Measurements from ENCODE around the gene COX8C.

COX8C gene

DNA sequence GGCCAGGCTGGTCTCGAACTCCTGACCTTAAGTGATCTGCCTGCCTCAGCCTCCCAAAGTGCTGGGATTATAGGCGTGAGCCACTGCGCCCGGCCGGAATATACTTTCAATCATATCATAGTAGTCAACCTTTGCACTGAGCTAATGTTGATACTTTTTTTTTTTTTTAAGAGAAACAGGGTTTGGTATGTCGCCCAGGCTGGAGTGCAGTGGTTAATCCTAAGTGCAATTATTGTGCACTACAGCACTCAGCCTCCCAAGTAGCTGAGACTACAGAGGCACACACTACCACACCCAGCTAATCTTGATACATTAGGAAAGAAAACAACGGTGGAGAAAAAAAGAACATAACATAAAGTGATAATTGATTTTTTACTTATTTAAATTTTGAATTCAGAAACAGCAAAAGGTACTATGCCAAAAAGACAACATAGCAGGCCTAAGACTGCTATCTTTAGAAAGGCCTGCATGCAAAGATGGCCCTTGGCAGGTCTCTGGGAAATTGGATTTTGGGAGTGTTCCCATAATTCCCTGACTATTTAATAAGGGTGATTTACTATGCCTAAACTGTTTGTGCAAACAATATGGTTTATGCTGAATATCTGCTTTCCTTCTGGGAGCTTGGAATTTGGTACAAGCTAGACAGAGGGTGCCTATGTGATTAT lies 29.6 kb upstream of the COX8C start:
- Mint-ChIP-seq H3K27ac (no peak overlapping the region), H3K9me3 (no peaks in the 10 kb centered on the region), H3K27me3 (no peaks in the 10 kb centered on the region), H3K4me3 (no peak overlapping the region), H3K4me1 (peaks cover 35% of the 10 kb centered on the region)
- no peak for DNase-seq
- no peak for ATAC-seq

DNA sequence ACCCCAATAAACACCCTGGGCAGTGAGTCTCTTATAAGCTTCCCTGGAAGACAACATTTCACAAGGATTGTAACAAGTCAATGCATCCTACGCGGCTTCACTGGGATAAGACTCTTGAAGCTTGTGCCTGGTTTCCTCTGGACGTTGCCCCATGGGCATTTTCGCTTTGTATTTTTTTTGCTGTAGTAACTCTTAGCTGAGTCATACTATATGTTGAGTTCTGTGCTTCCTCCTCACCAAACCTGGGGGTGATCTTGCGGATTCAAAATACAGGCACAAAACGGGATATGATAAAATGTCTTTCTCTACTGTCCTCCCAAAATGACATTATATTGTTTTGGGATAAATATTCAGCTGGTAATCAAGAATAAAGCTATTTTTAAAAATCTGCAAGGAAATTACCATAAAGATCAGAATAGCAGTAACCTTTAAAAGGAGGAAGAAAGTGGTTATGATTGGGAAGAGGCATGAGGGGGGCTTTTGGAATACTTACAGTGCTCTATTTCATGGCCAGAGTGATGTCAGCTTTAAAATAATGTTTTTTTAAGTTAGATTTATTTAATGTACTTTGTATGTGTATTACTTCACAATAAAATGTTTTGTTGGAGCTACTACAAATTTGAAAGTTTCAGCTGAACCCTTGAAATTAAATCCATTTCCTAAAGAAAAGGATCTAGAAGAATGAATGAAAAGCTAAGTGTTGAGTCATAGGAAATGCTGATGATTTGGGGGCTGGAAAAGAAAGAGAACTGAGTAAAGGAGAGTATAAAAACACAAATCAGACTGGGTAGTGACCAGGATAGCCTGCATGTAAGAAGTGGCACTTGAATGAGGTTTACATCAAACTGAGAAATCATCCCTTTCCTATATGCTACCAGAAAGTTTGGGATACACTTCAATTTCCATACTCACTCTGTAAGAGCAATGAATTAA lies 28.8 kb upstream of the COX8C start:
- Mint-ChIP-seq H3K9me3 (no peaks in the 10 kb centered on the region), H3K27me3 (no peaks in the 10 kb centered on the region), H3K27ac (no peak overlapping the region), H3K4me3 (no peak overlapping the region), H3K4me1 (peaks cover 28% of the 10 kb centered on the region)
- no peak for DNase-seq
- no peak for ATAC-seq

DNA sequence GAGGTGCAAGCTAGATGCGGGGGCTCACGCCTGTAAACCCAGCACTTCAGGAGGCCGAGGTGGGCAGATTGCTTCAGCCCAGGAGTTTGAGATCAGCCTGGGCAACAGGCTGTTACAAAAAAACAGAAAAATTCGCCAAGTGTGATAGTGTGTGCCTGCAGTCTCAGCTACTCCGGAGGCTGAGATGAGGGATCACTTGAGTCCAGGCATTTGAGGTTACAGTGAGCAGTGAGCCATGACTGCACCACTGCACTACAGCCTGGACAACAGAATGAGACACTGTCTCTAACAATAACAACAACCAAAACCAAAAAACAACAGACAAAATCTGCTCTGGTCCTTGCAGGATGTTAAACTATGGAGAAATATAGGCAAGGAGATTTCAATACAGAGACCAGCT lies 28.1 kb upstream of the COX8C start:
- Mint-ChIP-seq H3K27ac (no peak overlapping the region), H3K4me3 (no peak overlapping the region), H3K4me1 (peaks cover 28% of the 10 kb centered on the region), H3K27me3 (no peaks in the 10 kb centered on the region), H3K9me3 (no peaks in the 10 kb centered on the region)
- DNase-seq (no peak), ATAC-seq (no peak)

DNA sequence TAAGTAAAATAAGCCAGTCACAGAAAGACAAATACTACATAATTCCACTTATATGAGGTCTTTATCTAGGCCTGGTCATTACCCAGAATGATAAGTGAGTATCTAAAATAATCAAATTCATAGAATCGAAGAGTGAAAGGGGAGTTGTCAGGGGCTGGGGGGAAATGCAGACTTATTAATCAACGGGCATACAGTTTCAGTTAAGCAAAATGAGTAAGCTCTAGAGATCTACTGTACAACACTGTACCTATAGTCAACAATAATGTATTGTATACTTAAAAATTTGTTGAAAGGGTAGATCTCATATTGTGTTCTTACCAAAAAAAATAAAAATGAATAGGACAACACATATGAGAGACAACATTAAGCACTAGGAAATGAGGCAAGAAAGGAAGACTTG lies 27.5 kb upstream of the COX8C start:
- no peak for ATAC-seq
- peaks cover 30% of the 10 kb centered on the region for H3K4me1 Mint-ChIP-seq

DNA sequence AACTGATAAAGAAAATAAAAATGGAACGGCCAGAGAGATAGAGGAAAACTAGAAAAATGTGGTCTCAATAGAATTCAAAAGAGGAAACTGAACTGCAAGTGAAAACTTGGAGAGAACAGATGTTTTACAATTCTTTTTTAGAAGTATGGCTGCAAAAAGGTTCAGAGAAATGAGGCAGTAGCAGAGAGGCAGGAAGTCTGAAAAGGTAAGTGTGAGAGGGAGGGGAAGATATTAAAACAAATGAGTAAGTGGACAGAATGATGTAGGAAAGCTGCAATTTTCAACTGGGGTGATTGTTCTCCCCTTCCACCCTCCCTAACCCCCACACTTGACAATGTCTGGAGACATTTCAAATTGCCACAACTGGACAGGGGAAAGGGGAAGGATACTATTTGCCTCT lies 27.0 kb upstream of the COX8C start:
- Mint-ChIP-seq H3K27ac (no peak overlapping the region), H3K4me1 (peaks cover 35% of the 10 kb centered on the region), H3K4me3 (no peak overlapping the region), H3K27me3 (no peaks in the 10 kb centered on the region), H3K9me3 (no peaks in the 10 kb centered on the region)
- DNase-seq: no peak
- ATAC-seq: no peak

More for the DNA sequence above, 27.5 kb upstream of the COX8C start:
- Mint-ChIP-seq H3K9me3 (no peaks in the 10 kb centered on the region), H3K27ac (no peak overlapping the region), H3K27me3 (no peaks in the 10 kb centered on the region), H3K4me3 (no peak overlapping the region)
- no peak for DNase-seq

DNA sequence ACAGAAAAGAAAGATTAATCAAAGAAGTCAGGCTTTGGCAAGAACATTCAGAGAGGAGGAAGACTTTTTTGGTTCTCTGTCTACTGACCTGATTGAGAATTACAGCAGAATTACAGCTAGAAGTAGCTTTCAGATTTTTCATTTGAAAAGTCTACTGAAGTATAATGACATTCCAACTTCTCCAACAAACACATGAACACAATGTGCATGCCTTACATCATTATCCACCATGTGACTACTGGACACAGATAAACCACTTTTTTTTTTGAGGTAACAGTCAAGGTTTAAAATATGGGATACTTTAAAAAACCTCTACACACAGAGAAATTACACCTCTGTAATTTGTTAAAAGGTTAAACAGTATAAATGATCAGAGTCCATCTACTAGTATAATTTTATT lies 26.5 kb upstream of the COX8C start:
- Mint-ChIP-seq H3K27me3 (no peaks in the 10 kb centered on the region), H3K4me1 (peaks cover 39% of the 10 kb centered on the region), H3K9me3 (no peaks in the 10 kb centered on the region), H3K4me3 (no peak overlapping the region), H3K27ac (no peak overlapping the region)
- no peak for ATAC-seq
- no peak for DNase-seq

DNA sequence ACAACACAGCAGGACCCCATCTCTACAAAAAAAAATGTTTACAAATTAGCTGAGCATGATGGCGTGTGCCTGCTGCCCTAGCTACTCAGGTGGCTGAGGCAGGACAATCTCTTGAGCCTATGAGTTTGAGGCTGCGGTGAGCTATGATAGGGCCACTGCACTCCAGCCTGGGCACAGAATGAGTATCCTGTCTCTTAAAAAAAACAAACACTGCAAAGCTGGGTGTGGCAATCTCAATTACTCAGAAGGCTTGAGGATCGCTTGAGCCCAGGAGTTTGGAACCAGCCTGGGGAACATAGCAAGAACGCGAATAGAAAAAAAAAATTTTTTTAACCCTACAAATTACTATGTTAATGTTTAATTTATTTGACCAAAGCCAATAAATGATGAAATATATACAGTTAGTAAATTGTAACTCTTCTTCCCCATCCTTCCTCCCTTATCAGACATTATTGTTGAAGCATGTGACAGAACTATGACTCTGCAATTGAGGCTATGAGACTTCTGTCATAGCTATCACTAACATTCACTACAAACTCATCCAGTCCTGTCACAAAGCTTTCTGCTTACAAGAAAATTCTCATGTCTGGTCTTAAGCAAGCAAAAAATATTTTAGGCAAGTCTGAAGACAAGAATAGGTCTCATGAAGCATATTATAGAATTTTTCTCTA lies 23.9 kb upstream of the COX8C start:
- H3K27ac Mint-ChIP-seq: peak overlapping the region in 1 of 2 donors; percentile 9
- ATAC-seq (no peak), DNase-seq (no peak)
- H3K4me1 Mint-ChIP-seq: peaks cover 44% of the 10 kb centered on the region
- H3K27me3 Mint-ChIP-seq: no peaks in the 10 kb centered on the region
- H3K9me3 Mint-ChIP-seq: no peaks in the 10 kb centered on the region
- H3K4me3 Mint-ChIP-seq: no peak overlapping the region

DNA sequence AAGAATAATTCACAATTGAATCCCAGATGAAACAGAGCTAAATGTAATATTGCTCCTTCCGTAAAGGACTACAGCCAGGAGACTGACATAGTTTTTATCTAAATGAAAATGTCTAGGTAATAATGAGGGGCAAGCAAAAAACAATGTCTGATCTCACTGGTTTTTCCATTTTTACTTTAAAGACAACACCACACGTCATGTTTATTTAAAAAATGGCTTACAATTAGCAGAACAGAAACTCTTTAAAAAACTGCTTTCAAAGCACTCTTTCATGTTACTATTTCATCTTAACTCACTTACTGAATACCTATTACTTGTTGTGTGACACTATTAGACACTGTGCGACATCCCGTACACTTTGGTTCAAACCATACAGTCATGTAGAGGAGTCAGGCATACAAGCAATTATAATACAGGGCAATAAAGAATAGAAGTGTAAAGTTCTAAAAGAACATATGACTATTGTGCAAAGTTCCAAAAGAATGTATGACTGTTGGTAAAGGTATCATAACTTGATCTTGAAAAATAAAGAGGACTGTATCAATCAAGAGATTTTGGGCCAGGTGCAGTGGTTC lies 23.3 kb upstream of the COX8C start:
- no peak for ATAC-seq
- Mint-ChIP-seq H3K9me3 (no peaks in the 10 kb centered on the region), H3K4me1 (peaks cover 41% of the 10 kb centered on the region), H3K27ac (no peak overlapping the region), H3K4me3 (no peak overlapping the region), H3K27me3 (no peaks in the 10 kb centered on the region)
- DNase-seq: no peak

DNA sequence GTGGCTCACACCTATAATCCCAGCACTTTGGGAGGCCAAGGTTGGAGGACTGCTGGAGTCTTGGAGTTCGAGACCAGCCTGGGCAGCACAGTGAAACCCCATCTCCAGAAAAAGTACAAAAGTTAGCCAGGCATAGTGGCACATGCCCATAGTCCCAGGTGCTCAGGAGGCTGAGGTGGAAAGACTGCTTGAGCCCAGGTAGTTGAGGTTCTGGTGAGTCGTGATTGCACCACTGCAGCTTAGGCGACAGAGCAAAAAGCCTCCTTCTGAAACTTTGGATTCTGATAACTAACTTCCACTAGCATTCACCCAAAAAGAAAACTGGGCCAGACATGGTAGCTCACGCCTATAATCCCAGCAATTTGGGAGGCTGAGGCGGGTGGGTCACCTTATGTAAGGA lies 20.8 kb upstream of the COX8C start:
- H3K27ac Mint-ChIP-seq: no peak overlapping the region
- no peaks in the 10 kb centered on the region for H3K9me3 Mint-ChIP-seq
- H3K27me3 Mint-ChIP-seq: no peaks in the 10 kb centered on the region
- DNase-seq: no peak
- H3K4me1 Mint-ChIP-seq: peaks cover 47% of the 10 kb centered on the region
- ATAC-seq: no peak
- no peak overlapping the region for H3K4me3 Mint-ChIP-seq

DNA sequence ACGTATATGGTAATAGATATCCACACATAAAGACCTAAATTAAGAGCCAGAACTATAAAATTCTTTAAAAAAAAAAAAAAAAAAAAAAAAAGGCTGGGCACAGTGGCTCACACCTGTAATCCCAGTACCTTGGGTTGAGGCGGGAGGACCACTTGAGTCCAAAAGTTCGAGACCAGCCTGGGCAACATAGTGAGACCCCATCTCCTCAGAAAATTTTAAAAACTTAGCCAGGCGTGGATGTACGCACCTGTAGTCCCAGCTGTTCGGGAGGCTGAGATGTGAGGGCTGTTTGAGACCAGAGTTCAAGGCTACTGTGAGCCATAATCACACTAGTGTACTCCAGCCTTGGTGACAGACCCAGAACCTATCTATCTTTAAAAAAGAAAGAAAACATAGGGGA lies 18.4 kb upstream of the COX8C start:
- Mint-ChIP-seq H3K27me3 (no peaks in the 10 kb centered on the region), H3K4me1 (peaks cover 58% of the 10 kb centered on the region), H3K9me3 (no peaks in the 10 kb centered on the region), H3K27ac (no peak overlapping the region), H3K4me3 (no peak overlapping the region)
- ATAC-seq (no peak), DNase-seq (no peak)

DNA sequence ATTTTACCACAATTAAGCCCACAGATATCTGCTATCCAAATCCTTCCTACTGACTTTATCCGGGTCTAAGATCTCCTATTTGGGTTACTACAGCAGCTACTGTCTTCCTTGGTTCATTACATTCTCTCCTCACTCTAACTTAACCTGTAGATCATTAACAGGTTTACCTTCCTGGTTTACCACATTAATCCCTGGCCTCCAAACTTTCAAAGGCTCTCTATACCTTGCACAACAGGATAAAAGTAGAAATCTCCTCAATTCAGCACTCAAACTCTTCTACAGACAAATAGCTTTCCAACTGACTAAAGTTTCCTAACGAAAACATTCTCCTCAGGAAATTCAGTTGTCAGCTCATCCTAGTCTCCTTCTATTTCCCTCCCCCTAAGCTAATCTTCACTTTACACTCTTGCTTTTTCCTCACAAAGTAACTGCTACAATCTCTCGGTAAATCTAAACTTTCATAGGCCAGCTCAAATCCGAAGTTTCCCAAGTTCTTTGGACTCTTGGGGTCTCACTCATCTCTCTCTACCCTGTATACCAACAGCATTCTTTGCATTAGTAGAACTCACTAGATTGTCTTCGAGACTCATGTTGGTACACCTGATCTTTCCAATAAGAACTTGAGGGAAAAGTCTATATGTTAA lies 16.9 kb upstream of the COX8C start:
- ATAC-seq: no peak
- H3K9me3 Mint-ChIP-seq: no peaks in the 10 kb centered on the region
- H3K27ac Mint-ChIP-seq: peak overlapping the region in 1 of 2 donors; percentile 34
- no peaks in the 10 kb centered on the region for H3K27me3 Mint-ChIP-seq
- H3K4me3 Mint-ChIP-seq: peak overlapping the region in 1 of 2 donors; percentile 5
- H3K4me1 Mint-ChIP-seq: peaks cover 66% of the 10 kb centered on the region
- no peak for DNase-seq

DNA sequence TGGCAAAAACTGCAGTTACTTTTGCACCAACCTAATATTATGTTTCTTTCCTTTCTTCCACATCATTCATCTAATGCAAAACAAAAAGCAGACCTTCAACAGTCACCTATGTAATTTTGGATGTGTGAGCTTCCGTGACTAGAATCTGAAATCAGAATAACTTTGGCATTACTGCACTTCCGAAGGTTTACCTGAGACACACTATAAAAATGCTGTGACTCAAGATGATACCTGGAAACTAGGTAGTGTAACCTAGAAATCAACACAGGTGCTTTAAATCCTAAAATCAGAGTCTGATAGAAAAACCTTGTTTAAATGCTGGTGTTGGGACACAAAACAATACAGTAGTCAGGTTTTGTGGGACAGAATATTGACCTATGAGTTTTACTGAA lies 16.4 kb upstream of the COX8C start:
- H3K9me3 Mint-ChIP-seq: no peaks in the 10 kb centered on the region
- peaks cover 68% of the 10 kb centered on the region for H3K4me1 Mint-ChIP-seq
- DNase-seq: no peak
- no peak overlapping the region for H3K27ac Mint-ChIP-seq
- H3K27me3 Mint-ChIP-seq: no peaks in the 10 kb centered on the region
- ATAC-seq: no peak
- H3K4me3 Mint-ChIP-seq: peak overlapping the region; percentile 86 to 88

DNA sequence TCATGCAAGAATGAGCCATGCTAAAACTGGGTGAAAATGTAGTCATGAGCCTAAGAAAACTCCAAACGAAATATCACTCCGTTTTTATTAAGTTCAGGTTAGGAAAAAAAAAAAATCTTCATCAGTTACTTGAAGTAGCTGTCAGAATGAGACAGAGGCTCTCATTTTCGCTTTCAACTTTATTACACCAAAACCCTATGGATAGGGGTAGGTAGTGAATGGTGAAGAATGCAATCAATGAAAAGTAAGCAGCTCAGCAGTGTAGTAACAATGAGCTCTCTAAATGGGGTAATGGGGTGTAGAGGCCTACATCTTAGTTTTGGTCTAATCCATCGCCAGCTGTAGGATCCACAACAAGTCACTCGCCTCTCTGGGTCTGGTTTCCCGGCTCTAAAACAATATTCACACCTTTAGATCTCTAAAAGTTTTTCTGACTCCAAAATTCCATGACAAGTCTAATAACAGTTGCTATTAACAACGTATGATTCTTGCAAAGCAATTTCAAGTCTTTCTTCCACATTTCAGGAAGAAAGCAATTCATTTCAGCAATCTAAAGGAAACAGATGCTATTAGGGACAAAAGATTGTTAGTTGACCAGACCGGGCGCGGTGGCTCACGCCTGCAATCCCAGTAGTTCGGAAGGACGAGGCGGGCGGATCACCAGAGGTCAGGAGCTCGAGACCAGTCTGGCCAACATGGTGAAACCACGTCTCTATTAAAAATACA lies 15.8 kb upstream of the COX8C start:
- H3K27ac Mint-ChIP-seq: peak overlapping the region in 1 of 2 donors; percentile 81
- no peaks in the 10 kb centered on the region for H3K9me3 Mint-ChIP-seq
- no peak for DNase-seq
- peaks cover 69% of the 10 kb centered on the region for H3K4me1 Mint-ChIP-seq
- no peaks in the 10 kb centered on the region for H3K27me3 Mint-ChIP-seq
- no peak for ATAC-seq
- peak overlapping the region; percentile 86 to 88 for H3K4me3 Mint-ChIP-seq

DNA sequence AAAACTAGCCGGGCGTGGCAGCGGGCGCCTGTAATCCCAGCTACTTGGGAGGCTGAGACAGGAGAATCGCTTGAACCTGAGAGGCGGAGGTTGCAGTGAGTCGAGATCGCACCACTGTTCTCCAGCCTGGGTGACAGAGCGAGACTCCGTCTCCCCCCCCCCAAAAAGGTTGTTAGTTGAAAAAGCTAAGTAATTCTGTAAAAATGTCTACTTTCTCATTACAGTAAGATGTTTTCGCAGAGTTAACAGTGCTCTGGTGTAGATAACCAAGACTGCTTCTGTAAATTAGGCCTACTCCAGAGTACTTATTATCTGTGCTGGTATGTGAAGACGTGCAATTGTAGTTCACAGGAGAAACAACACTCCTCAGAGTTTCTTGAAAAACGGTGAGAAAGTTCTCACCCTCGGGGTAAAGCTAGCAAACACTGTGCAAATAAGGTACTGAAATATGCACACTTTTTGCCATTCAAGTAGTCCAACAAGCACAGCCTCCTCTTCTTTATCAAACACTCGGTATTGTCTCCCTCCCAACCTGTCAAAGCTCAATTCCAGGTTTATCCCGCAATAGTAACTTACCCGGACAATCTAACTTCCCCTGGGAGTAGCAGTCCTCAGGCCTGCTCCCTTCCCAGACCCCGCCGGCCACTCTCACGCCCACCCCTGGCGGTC lies 15.1 kb upstream of the COX8C start:
- H3K27ac Mint-ChIP-seq: peak overlapping the region; percentile 81 to 87
- peaks cover 69% of the 10 kb centered on the region for H3K4me1 Mint-ChIP-seq
- ATAC-seq (no peak), DNase-seq (no peak)
- peak overlapping the region; percentile 86 to 88 for H3K4me3 Mint-ChIP-seq
- no peaks in the 10 kb centered on the region for H3K27me3 Mint-ChIP-seq
- no peaks in the 10 kb centered on the region for H3K9me3 Mint-ChIP-seq

All from stimulated activated naive CD8-positive, alpha-beta T cell treated with anti-CD3 and anti-CD28 coated beads, Interleukin-15, amount 100 ng/mL, for 72 hours (primary cell).